NT2/D1 (cell line): Measurements from ENCODE around the gene ZNF614.

ENCODE experiments used
- DNase-seq: peaks from one replicate; pipeline ENCODE4 v3.0.0-alpha.2; 2011; ENCODE audit warnings: low read depth, low spot score
- H3K27me3 ChIP-seq: 2 replicates; pipeline ENCODE4 v1.6.0; 2011; ENCODE audit warnings: mild to moderate bottlenecking; ENCODE audit not compliant: insufficient read length, insufficient read depth
- H3K36me3 ChIP-seq: 2 replicates; pipeline ENCODE4 v1.6.1; 2011; ENCODE audit warnings: mild to moderate bottlenecking, low read length, mixed read lengths; ENCODE audit not compliant: insufficient read depth, insufficient read length
- H3K4me1 ChIP-seq: 2 replicates; pipeline ENCODE4 v1.5.1; 2011; ENCODE audit not compliant: insufficient read depth, insufficient read length
- H3K4me3 ChIP-seq: 2 replicates; pipeline ENCODE4 v1.5.1; 2011; ENCODE audit warnings: low read depth; ENCODE audit not compliant: insufficient read length
- H3K9ac ChIP-seq: 2 replicates; pipeline ENCODE4 v1.6.0; 2011; ENCODE audit warnings: low read depth; ENCODE audit not compliant: insufficient read length
- H3K9me3 ChIP-seq: 2 replicates; pipeline ENCODE4 v1.5.1; 2011; ENCODE audit warnings: mild to moderate bottlenecking, low read length; ENCODE audit not compliant: insufficient read depth
- SUZ12 ChIP-seq: IDR thresholded peaks from 2 replicates; pipeline ENCODE4 v1.6.1; 2011; ENCODE audit not compliant: insufficient read length, insufficient read depth; ENCODE audit errors: extremely low read depth
- YY1 ChIP-seq: IDR thresholded peaks from 2 replicates; pipeline ENCODE4 v1.6.1; 2011; ENCODE audit not compliant: insufficient read length, insufficient read depth
- ZNF274 ChIP-seq: IDR thresholded peaks from 2 replicates; pipeline ENCODE4 v1.6.1; 2011; ENCODE audit warnings: mild to moderate bottlenecking, low read depth, low read length

Gene ZNF614

GRCh38 chr19:51970718-51971117 is 57.5 kb downstream of the ZNF614 start:
- TF ChIP-seq YY1, result no peak
- no peak for TF ChIP-seq ZNF274
- TF ChIP-seq SUZ12, result no peak
- no peak overlapping the region for H3K4me3 ChIP-seq
- peaks cover 67% of the 10 kb centered on the region for H3K36me3 ChIP-seq
- H3K9me3 ChIP-seq, result peaks cover 70% of the 10 kb centered on the region
- no peak overlapping the region for H3K9ac ChIP-seq
- H3K4me1 ChIP-seq, result no peaks in the 10 kb centered on the region
- H3K27me3 ChIP-seq, result no peaks in the 10 kb centered on the region
- DNase-seq, result no peak

- Histone ChIP-seq H3K27me3 (no peaks in the 10 kb centered on the region), H3K4me1 (no peaks in the 10 kb centered on the region), H3K9me3 (peaks cover 28% of the 10 kb centered on the region), H3K36me3 (peaks cover 50% of the 10 kb centered on the region), H3K9ac (no peak overlapping the region), H3K4me3 (no peak overlapping the region)
- DNase-seq, result no peak
- no peak for TF ChIP-seq ZNF274
- TF ChIP-seq YY1, result no peak
- TF ChIP-seq SUZ12, result no peak
Measured at GRCh38 chr19:51965583-51965982, 62.6 kb downstream of the ZNF614 start.
